Measurements from ENCODE around the gene NR4A3. TPM values are rescaled to one million over a fixed set of nuclear protein-coding genes. Genes with fewer than 3 reads are reported as not detected.
"Not testable (repeated sequence)": the region's sequence is repeated elsewhere in the genome, so short reads cannot be mapped to it uniquely, and the experiment has no call there.

NR4A3 gene
- total RNA-seq, result 10 to 100 TPM; 53.0 to 53.1 TPM

DNA sequence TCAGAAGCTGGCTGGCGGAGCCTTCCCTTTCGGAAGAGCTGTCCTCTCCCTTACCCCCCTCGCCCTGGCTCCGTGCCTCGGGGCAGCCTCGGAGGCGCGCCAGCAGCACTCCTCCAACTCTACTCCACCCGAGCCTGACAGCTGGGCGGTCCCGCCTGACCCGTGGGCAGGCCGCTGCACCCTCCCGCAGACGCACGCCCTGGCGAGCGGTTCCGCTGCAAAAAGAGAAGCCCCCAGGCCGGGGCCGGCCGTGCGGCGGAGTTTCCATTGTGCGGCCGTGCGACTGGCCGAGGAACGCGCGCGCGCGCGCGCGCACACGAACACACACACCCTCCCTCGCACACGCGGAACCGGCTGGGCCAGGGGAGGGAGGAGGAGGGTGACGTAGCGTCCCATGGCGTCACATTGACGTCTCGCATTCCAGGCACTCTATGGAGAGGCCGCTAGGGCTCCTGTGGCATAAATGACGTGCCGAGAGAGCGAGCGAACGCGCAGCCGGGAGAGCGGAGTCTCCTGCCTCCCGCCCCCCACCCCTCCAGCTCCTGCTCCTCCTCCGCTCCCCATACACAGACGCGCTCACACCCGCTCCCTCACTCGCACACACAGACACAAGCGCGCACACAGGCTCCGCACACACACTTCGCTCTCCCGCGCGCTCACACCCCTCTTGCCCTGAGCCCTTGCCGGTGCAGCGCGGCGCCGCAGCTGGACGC, at the start of gene NR4A3:
TSS of gene NR4A3 (plus strand) at position 490 of the 713 bp plus-strand sequence. CDS start 6,158 bp downstream, outside the sequence.
- Mint-ChIP-seq H3K27me3 (ENCODE audit: low read depth) (peaks cover 16% of the 10 kb centered on the region), H3K27ac (peak within 1 kb of the TSS; percentile 92), H3K4me3 (peak within 1 kb of the TSS; percentile 94 to 99), H3K9me3 (no peaks in the 10 kb centered on the region), H3K36me3 (ENCODE audit: insufficient read depth in 2 of 2) (peaks cover 4 to 8% of the 10 kb centered on the region in 2 donors), H3K4me1 (ENCODE audit: low read depth) (peaks cover 78% of the 10 kb centered on the region)
- DNase-seq, result peak; percentile 77 to 81
- peak; percentile 21 to 25 for ATAC-seq (replicated peaks in 1 of 2)

DNA sequence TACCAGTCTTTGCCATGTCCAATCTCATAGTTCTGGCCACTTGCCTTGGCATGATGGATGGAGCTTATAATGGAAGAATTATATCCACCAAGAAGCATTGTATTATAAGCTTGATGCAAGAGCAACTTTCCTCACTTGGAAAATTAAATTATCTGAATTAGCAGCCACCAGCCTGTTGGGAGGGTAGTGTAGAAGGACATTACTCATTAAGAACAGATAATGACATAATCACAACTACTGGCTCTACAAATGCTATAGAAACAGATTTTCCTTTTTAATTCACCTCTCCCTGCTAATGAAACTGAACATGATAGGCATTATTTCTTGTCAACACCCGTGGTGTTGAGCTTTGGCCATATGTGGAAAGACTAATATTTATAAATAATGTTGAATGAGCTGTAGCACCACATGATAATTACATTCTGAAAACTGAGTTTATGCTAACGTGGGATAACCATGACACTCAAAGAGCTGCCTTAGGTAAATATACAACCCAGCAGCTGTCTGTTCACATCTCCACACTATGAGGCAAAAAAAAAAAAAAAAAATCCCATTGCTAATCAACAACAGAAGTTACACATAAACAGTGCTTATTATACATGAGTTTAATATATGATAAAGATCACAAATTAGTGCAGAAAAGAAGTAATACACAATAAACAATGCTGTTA, 48.1 kb upstream of the NR4A3 start:
- no peak overlapping the region for H3K27ac Mint-ChIP-seq
- no peaks in the 10 kb centered on the region for H3K36me3 Mint-ChIP-seq (ENCODE audit: insufficient read depth in 2 of 2)
- peaks cover 11% of the 10 kb centered on the region for H3K4me1 Mint-ChIP-seq (ENCODE audit: low read depth)
- DNase-seq, result no peak
- no peak overlapping the region for H3K4me3 Mint-ChIP-seq
- ATAC-seq (replicated peaks in 1 of 2), result no peak
- peaks cover 8% of the 10 kb centered on the region for H3K27me3 Mint-ChIP-seq (ENCODE audit: low read depth)
- no peaks in the 10 kb centered on the region for H3K9me3 Mint-ChIP-seq

DNA sequence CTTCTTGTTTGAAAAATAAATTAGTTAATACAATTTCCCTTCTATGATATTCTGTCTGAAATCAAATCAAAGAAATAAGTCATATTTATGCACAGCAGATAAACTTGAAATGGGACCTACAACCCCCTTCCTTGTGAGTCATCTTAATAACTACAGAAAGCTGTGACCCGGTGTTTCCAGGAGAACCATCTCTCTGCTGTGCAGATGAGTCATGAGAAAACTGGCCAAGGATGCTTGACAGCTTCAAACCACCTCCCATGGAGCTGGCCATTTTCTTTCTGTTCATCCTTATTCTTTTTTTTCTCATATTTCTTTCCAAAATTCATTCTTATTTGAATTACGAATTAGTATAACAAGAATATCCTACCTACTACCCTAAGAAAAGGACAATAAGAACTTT, 43.4 kb upstream of the NR4A3 start:
- Mint-ChIP-seq H3K4me3 (peak overlapping the region in 1 of 2 donors; percentile 20), H3K4me1 (ENCODE audit: low read depth) (peaks cover 27% of the 10 kb centered on the region), H3K27me3 (ENCODE audit: low read depth) (peaks cover 14% of the 10 kb centered on the region), H3K27ac (no peak overlapping the region), H3K9me3 (no peaks in the 10 kb centered on the region), H3K36me3 (ENCODE audit: insufficient read depth in 2 of 2) (no peaks in the 10 kb centered on the region)
- peak; percentile 81 to 87 for ATAC-seq (replicated peaks in 1 of 2)
- peak; percentile 25 to 49 for DNase-seq

DNA sequence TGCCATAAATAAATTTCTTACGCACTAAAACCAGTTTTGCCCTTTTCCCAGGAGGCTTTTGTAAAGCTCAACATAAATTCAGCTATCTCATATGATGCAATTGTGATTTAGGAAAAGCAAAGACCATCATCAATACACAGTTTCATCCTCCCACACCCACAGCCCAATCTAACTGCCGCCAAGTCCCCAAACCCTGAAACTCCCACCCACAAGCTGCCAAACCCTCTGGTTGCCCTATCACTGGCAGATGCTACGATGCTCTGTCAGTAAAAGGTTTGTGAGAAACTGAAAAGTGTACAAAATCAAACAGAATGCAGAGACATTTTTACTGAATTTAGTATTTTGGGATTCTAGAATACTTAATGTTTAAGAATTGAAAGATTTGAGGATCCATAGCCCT, 42.8 kb upstream of the NR4A3 start:
- peaks cover 18% of the 10 kb centered on the region for H3K27me3 Mint-ChIP-seq (ENCODE audit: low read depth)
- H3K4me3 Mint-ChIP-seq, result peak overlapping the region; percentile 18 to 20
- peaks cover 29% of the 10 kb centered on the region for H3K4me1 Mint-ChIP-seq (ENCODE audit: low read depth)
- H3K27ac Mint-ChIP-seq, result no peak overlapping the region
- H3K36me3 Mint-ChIP-seq (ENCODE audit: insufficient read depth in 2 of 2), result no peaks in the 10 kb centered on the region
- H3K9me3 Mint-ChIP-seq, result no peaks in the 10 kb centered on the region
- peak in 1 of 2 donors; percentile 12 for DNase-seq
- peak; percentile 38 to 57 for ATAC-seq (replicated peaks in 1 of 2)

DNA sequence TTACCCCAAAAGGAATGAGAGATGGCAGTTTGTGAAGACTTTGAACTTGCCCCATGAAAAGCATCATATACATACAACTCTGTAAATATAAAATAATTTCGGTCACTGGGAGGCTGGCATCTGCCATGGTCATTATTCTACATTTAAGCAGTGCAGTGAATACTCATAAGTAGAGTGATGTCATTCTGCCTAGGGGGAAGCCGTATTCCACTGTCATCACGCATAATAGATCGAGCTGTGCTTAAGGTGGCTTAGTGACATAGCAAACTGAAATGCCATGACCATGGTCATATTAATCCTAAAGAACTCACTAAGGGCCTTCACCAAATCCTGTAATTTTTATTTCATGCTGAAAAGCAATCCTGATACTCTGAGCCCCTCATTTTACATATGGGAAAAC, 42.4 kb upstream of the NR4A3 start:
- Mint-ChIP-seq H3K36me3 (ENCODE audit: insufficient read depth in 2 of 2) (peaks cover 0 to 1% of the 10 kb centered on the region in 2 donors), H3K27ac (no peak overlapping the region), H3K27me3 (ENCODE audit: low read depth) (peaks cover 23% of the 10 kb centered on the region), H3K4me1 (ENCODE audit: low read depth) (peaks cover 29% of the 10 kb centered on the region), H3K9me3 (no peaks in the 10 kb centered on the region), H3K4me3 (no peak overlapping the region)
- DNase-seq (no peak), ATAC-seq (replicated peaks in 1 of 2) (peak; percentile 63 to 67)

DNA sequence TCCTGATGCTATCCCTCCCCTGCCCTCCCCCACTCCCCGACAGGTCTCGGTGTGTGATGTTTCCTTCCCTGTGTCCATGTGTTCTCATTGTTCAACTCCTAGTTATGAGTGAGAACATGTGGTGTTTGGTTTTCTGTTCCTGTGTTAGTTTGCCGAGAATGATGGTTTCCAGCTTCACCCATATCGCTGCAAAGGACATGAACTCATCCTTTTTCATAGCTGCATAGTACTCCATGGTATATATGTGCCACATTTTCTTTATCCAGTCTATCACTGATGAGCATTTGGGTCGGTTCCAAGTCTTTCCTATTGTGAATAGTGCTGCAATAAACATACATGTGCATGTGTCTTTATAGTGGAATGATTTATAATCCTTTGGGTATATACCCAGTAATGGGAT, 39.3 kb upstream of the NR4A3 start:
- Mint-ChIP-seq H3K27me3 (ENCODE audit: low read depth) (peaks cover 39% of the 10 kb centered on the region), H3K4me1 (ENCODE audit: low read depth) (peaks cover 29% of the 10 kb centered on the region)
- not testable (repeated sequence) for H3K36me3 Mint-ChIP-seq (ENCODE audit: insufficient read depth in 2 of 2); ATAC-seq (replicated peaks in 1 of 2); H3K27ac Mint-ChIP-seq; DNase-seq; H3K9me3 Mint-ChIP-seq; H3K4me3 Mint-ChIP-seq

DNA sequence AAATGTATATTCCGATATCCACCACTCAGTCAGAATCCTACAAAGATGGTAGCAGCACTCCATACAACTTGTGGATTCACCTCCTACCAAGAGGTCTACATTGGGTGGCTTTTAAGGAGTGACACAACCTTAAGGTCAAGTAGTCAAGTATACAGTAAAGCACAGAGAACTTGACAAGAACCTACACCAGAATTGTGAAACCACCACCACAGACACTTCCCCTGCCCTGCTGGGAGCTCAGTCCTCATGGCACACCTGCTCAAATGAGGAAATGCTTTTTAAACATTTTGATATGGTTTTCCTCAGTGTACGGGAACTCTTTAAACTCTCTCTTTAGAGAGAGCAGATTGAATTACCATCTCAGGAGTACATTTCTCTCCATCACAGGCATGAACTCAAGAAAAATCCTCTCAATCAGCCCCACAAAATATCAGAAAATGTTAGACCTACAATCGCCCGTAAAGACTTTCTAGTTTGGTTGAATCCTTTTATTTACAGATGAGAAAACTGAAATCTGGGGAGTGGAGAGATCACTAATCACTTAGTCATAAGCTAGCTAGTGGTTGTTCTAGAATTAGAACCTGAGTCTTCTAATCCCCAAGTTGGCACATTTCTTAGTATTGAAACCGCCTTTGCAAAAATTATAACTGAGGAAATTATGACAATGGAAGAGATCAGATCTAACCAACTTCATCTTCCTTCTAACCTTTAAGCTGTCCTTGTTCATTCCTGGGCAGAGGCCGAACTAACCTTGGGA, 38.5 kb upstream of the NR4A3 start:
- peaks cover 0 to 1% of the 10 kb centered on the region in 2 donors for H3K36me3 Mint-ChIP-seq (ENCODE audit: insufficient read depth in 2 of 2)
- H3K4me1 Mint-ChIP-seq (ENCODE audit: low read depth), result peaks cover 22% of the 10 kb centered on the region
- no peaks in the 10 kb centered on the region for H3K9me3 Mint-ChIP-seq

DNA sequence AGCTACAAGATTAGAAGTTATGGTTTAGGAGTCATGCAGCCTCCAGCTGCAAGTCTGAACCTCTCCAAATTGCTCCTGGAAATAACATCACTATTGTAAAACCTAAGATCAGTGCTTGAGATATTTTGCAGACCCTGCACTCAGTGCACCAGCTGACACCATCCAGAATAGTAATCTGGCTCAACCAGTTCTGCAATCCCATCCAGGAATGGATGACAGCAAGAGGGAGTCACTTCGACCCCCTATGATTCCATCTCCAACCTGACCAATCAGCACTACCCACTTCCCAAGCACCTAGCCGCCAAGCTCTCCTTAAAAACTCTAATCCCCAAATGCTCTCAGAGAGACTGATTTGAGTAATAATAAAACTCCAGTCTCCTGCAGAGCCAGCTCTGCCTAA, 37.9 kb upstream of the NR4A3 start:
- no peaks in the 10 kb centered on the region for H3K9me3 Mint-ChIP-seq
- H3K27ac Mint-ChIP-seq, result no peak overlapping the region
- DNase-seq, result no peak
- no peak for ATAC-seq (replicated peaks in 1 of 2)
- peaks cover 16% of the 10 kb centered on the region for H3K4me1 Mint-ChIP-seq (ENCODE audit: low read depth)
- peaks cover 0 to 1% of the 10 kb centered on the region in 2 donors for H3K36me3 Mint-ChIP-seq (ENCODE audit: insufficient read depth in 2 of 2)
- H3K27me3 Mint-ChIP-seq (ENCODE audit: low read depth), result peaks cover 46% of the 10 kb centered on the region
- H3K4me3 Mint-ChIP-seq, result no peak overlapping the region

More for the DNA sequence above, 38.5 kb upstream of the NR4A3 start:
- ATAC-seq (replicated peaks in 1 of 2), result no peak
- no peak for DNase-seq
- no peak overlapping the region for H3K27ac Mint-ChIP-seq
- H3K4me3 Mint-ChIP-seq, result no peak overlapping the region
- peaks cover 46% of the 10 kb centered on the region for H3K27me3 Mint-ChIP-seq (ENCODE audit: low read depth)

DNA sequence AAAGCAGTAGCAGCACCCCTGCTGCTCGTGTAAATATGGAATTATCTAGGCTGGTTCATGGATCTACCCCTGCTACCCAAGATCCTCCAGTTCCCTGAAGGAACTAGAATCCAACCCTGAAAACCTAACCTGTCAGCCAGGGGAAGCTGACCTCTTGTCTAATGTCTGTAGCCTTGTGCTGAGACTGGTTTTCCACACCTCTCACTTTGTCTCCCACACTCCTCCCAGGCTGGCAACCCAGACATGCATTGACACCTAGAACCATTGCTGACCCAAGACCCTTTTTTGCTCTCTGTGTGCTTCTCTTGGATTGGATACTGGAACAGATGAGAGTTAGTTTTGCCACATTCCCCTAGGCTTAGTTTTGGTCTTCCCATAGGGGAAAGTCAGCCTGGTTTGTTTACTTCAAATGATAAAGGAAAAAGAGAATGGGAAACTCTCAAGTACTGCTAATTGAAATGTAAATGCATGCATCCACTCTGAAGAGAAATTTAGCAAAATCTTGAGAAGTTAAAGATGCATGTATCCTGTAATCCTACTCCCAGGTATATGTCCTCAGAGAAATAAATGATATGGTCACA, 36.6 kb upstream of the NR4A3 start:
- Mint-ChIP-seq H3K36me3 (ENCODE audit: insufficient read depth in 2 of 2) (peaks cover 0 to 1% of the 10 kb centered on the region in 2 donors), H3K27ac (no peak overlapping the region), H3K9me3 (no peaks in the 10 kb centered on the region), H3K4me3 (no peak overlapping the region), H3K27me3 (ENCODE audit: low read depth) (peaks cover 46% of the 10 kb centered on the region), H3K4me1 (ENCODE audit: low read depth) (peaks cover 7% of the 10 kb centered on the region)
- no peak for DNase-seq
- ATAC-seq (replicated peaks in 1 of 2), result no peak

DNA sequence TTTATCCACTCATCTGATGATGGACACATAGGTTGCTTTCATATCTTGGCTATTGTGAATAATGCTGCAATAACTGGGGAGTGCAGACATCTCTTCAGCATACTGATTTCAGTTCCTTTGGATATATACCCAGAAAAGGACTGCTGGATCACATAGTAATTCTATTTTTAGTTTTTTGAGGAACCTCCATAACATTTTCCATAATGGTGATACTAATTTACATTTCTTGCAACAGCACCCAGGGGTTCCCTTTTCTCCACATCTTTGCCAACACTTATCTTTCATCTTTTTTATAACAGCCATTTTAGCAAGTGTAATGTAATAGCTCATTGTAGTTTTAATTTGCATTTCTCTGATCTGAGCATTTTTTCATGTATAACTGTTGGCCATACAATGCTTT, 34.1 kb upstream of the NR4A3 start:
- no peak overlapping the region for H3K4me3 Mint-ChIP-seq
- H3K9me3 Mint-ChIP-seq, result peaks cover 2 to 3% of the 10 kb centered on the region in 2 donors
- ATAC-seq (replicated peaks in 1 of 2) (no peak), DNase-seq (no peak)
- H3K27ac Mint-ChIP-seq, result no peak overlapping the region
- peaks cover 0 to 1% of the 10 kb centered on the region in 2 donors for H3K36me3 Mint-ChIP-seq (ENCODE audit: insufficient read depth in 2 of 2)
- H3K27me3 Mint-ChIP-seq (ENCODE audit: low read depth), result peaks cover 63% of the 10 kb centered on the region
- H3K4me1 Mint-ChIP-seq (ENCODE audit: low read depth), result peaks cover 7% of the 10 kb centered on the region

DNA sequence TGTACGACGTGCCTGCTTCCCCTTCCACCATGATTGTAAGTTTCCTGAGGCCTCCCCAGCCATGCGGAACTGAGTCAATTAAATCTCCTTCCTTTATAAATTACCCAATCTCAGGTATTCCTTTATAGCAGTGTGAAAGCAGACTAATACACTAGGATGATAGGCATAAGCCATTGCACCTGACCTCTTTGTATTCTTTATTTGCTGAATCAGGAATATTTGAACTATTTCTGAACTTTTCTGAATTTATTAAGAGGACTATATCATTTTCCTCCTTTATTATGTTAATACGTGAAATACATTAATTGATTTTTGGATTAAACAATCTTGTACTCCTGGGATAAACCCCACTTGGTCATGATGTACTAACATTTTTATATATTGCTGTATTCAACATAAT, 28.2 kb upstream of the NR4A3 start:
- Mint-ChIP-seq H3K9me3 (peaks cover 2 to 3% of the 10 kb centered on the region in 2 donors), H3K27me3 (ENCODE audit: low read depth) (peaks cover 31% of the 10 kb centered on the region), H3K27ac (no peak overlapping the region), H3K4me1 (ENCODE audit: low read depth) (no peaks in the 10 kb centered on the region), H3K36me3 (ENCODE audit: insufficient read depth in 2 of 2) (no peaks in the 10 kb centered on the region), H3K4me3 (no peak overlapping the region)
- DNase-seq (no peak), ATAC-seq (replicated peaks in 1 of 2) (no peak)

DNA sequence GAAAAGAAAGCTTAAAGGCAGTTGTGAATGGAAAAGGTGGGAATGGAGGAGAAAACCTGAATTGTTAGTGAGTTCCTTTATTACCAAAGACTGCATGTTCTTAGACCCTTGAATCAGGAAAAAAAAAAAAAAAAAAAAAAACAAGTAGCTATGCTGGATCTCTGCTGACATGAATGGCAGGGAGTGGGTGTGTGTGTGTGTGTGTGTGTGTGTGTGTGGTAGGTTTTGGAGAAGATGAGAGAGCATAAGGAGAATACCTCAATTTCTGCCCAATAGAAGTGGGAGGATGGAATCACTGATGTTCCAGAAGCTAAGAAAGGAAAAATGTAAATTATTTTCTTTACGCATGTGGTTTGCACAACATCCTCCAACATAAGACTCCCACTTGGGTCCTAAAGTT, 25.5 kb upstream of the NR4A3 start:
- Mint-ChIP-seq H3K27me3 (ENCODE audit: low read depth) (peaks cover 21% of the 10 kb centered on the region), H3K4me3 (no peak overlapping the region), H3K9me3 (no peaks in the 10 kb centered on the region), H3K27ac (no peak overlapping the region), H3K4me1 (ENCODE audit: low read depth) (no peaks in the 10 kb centered on the region), H3K36me3 (ENCODE audit: insufficient read depth in 2 of 2) (no peaks in the 10 kb centered on the region)
- no peak for DNase-seq
- ATAC-seq (replicated peaks in 1 of 2), result no peak

DNA sequence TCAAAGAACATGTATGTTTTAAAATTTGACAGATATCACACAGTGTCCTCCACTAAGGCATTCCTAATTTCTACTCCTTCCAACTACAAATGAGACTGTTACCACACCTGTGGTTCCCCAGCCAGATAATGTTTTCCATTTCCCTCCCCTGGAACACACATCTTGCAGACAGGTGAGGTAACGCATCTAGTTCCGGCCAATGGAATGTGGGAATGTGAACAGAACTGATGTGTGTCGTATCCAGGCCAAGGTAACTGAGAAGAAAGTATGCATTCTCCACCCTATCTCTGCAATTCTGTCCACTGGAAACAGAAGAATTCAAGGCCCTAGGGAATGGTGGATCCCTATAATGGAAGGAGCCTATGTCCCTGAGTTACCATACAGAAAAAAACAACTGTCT, 19.9 kb upstream of the NR4A3 start:
- no peaks in the 10 kb centered on the region for H3K27me3 Mint-ChIP-seq (ENCODE audit: low read depth)

More for the DNA sequence above, 19.9 kb upstream of the NR4A3 start:
- Mint-ChIP-seq H3K9me3 (no peaks in the 10 kb centered on the region), H3K27ac (no peak overlapping the region), H3K4me3 (no peak overlapping the region), H3K4me1 (ENCODE audit: low read depth) (no peaks in the 10 kb centered on the region), H3K36me3 (ENCODE audit: insufficient read depth in 2 of 2) (no peaks in the 10 kb centered on the region)
- ATAC-seq (replicated peaks in 1 of 2) (no peak), DNase-seq (no peak)

Measured in activated T-cell treated with anti-CD3 and anti-CD28 coated beads, Interleukin-2, amount 50 U/mL, for 72 hours (primary cell).